ENCODE data around the gene RGS17.
A peak's percentile ranks its signal among the peaks of the same experiment; 100 is the strongest.
"Not testable (repeated sequence)": the region's sequence is repeated elsewhere in the genome, so short reads cannot be mapped to it uniquely, and the experiment has no call there.

RGS17 gene

GRCh38 chr6:153135681-153136080, 4.6 kb upstream of the RGS17 start:
- H3K9ac ChIP-seq (ENCODE audit: low read length), result no peak overlapping the region
- no peak overlapping the region for H3K4me3 ChIP-seq (ENCODE audit: insufficient read depth in 1 of 2, low read depth in 1 of 2, low read length in 2 of 2)
- no peak overlapping the region for H3K27ac ChIP-seq (ENCODE audit: low read length, poor library complexity, severe bottlenecking)
- H3K4me2 ChIP-seq (ENCODE audit: low read length, poor library complexity, severe bottlenecking), result no peak overlapping the region
- no peaks in the 10 kb centered on the region for H3K79me1 ChIP-seq (replicated peaks; ENCODE audit: low read length, poor library complexity, severe bottlenecking)
- no peak overlapping the region for H2BK12ac ChIP-seq (ENCODE audit: low read length in 2 of 2)
- no peak overlapping the region for H3K23ac ChIP-seq (ENCODE audit: low read length in 2 of 2)
- WGBS, result 68% methylated on average over 2 of the region's 2 CpGs
- no peak overlapping the region for H2BK5ac ChIP-seq (ENCODE audit: low read depth, low read length, poor library complexity, severe bottlenecking)
- no peak overlapping the region for H3K18ac ChIP-seq (ENCODE audit: low read depth in 1 of 2, low read length in 2 of 2)
- no peak overlapping the region for H2BK15ac ChIP-seq (ENCODE audit: low read depth, poor library complexity, severe bottlenecking)
- no peaks in the 10 kb centered on the region for H3K36me3 ChIP-seq (ENCODE audit: control insufficient read depth in 1 of 2, insufficient read depth in 2 of 2, low read depth in 1 of 2, low read length in 2 of 2)
- no peaks in the 10 kb centered on the region for H3K9me3 ChIP-seq (ENCODE audit: control insufficient read depth, low read length)
- no peak overlapping the region for H4K91ac ChIP-seq (ENCODE audit: low read length)
- no peak overlapping the region for H4K8ac ChIP-seq (ENCODE audit: low read length)
- no peaks in the 10 kb centered on the region for H3K27me3 ChIP-seq (ENCODE audit: control insufficient read depth in 1 of 2, insufficient read depth in 1 of 2, low read length in 2 of 2)
- no peaks in the 10 kb centered on the region for H3K4me1 ChIP-seq (ENCODE audit: control insufficient read depth, insufficient read depth, low read depth, low read length)
- H2AK5ac ChIP-seq (ENCODE audit: low read length, severe bottlenecking), result no peak overlapping the region
- no peak overlapping the region for H2AFZ ChIP-seq (ENCODE audit: low read depth, low read length)
- H3K14ac ChIP-seq (ENCODE audit: low read length in 2 of 2), result no peak overlapping the region
- no peak for DNase-seq
- no peak overlapping the region for H2BK120ac ChIP-seq (ENCODE audit: low read depth, low read length)
- H3K4ac ChIP-seq (ENCODE audit: low read depth in 1 of 2, low read length in 2 of 2), result no peak overlapping the region

DNA sequence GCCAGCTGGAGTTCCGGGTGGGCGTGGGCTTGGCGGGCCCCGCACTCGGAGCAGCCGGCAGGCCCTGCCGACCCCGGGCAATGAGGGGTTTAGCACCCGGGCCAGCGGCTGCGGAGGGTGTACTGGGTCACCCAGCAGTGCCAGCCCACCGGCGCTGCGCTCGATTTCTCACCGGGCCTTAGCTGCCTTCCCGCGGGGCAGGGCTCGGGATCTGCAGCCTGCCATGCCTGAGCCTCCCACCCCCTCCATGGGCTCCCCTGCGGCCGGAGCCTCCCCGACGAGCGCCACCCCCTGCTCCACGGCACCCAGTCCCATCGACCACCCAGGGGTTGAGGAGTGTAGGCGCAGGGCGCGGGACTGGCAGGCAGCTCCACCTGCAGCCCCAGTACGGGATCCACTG, 2.6 kb upstream of the RGS17 start:
- not testable (repeated sequence) for H2BK12ac ChIP-seq (ENCODE audit: low read length in 2 of 2); H3K9me3 ChIP-seq (ENCODE audit: control insufficient read depth, low read length); H3K36me3 ChIP-seq (ENCODE audit: control insufficient read depth in 1 of 2, insufficient read depth in 2 of 2, low read depth in 1 of 2, low read length in 2 of 2); H3K4me1 ChIP-seq (ENCODE audit: control insufficient read depth, insufficient read depth, low read depth, low read length); H3K4me2 ChIP-seq (ENCODE audit: low read length, poor library complexity, severe bottlenecking); H4K91ac ChIP-seq (ENCODE audit: low read length); DNase-seq; H2BK5ac ChIP-seq (ENCODE audit: low read depth, low read length, poor library complexity, severe bottlenecking); H2AK5ac ChIP-seq (ENCODE audit: low read length, severe bottlenecking); H3K23ac ChIP-seq (ENCODE audit: low read length in 2 of 2); H2AFZ ChIP-seq (ENCODE audit: low read depth, low read length); H3K18ac ChIP-seq (ENCODE audit: low read depth in 1 of 2, low read length in 2 of 2); H3K79me1 ChIP-seq (replicated peaks; ENCODE audit: low read length, poor library complexity, severe bottlenecking); H3K14ac ChIP-seq (ENCODE audit: low read length in 2 of 2); H3K9ac ChIP-seq (ENCODE audit: low read length); H2BK120ac ChIP-seq (ENCODE audit: low read depth, low read length); H4K8ac ChIP-seq (ENCODE audit: low read length); H3K4ac ChIP-seq (ENCODE audit: low read depth in 1 of 2, low read length in 2 of 2); H3K27me3 ChIP-seq (ENCODE audit: control insufficient read depth in 1 of 2, insufficient read depth in 1 of 2, low read length in 2 of 2); H3K4me3 ChIP-seq (ENCODE audit: insufficient read depth in 1 of 2, low read depth in 1 of 2, low read length in 2 of 2); H2BK15ac ChIP-seq (ENCODE audit: low read depth, poor library complexity, severe bottlenecking); H3K27ac ChIP-seq (ENCODE audit: low read length, poor library complexity, severe bottlenecking)
- WGBS, result 98% methylated on average over 24 of the region's 30 CpGs

- Histone ChIP-seq H2BK15ac (ENCODE audit: low read depth, poor library complexity, severe bottlenecking) (no peak overlapping the region), H3K9me3 (ENCODE audit: control insufficient read depth, low read length) (no peaks in the 10 kb centered on the region), H3K4ac (ENCODE audit: low read depth in 1 of 2, low read length in 2 of 2) (peak overlapping the region in 1 of 2 experiments; percentile 95), H2BK120ac (ENCODE audit: low read depth, low read length) (peak overlapping the region; percentile 42), H3K4me3 (ENCODE audit: insufficient read depth in 1 of 2, low read depth in 1 of 2, low read length in 2 of 2) (peak overlapping the region; percentile 89 to 99), H3K14ac (ENCODE audit: low read length in 2 of 2) (peak overlapping the region in 1 of 2 experiments; percentile 99), H2BK5ac (ENCODE audit: low read depth, low read length, poor library complexity, severe bottlenecking) (no peak overlapping the region), H3K23ac (ENCODE audit: low read length in 2 of 2) (peak overlapping the region in 1 of 2 experiments; percentile 94), H3K18ac (ENCODE audit: low read depth in 1 of 2, low read length in 2 of 2) (peak overlapping the region; percentile 94 to 95), H3K4me1 (ENCODE audit: control insufficient read depth, insufficient read depth, low read depth, low read length) (peaks cover 3% of the 10 kb centered on the region), H3K36me3 (ENCODE audit: control insufficient read depth in 1 of 2, insufficient read depth in 2 of 2, low read depth in 1 of 2, low read length in 2 of 2) (no peaks in the 10 kb centered on the region), H3K4me2 (ENCODE audit: low read length, poor library complexity, severe bottlenecking) (peak overlapping the region; percentile 93), H2AK5ac (ENCODE audit: low read length, severe bottlenecking) (no peak overlapping the region), H2BK12ac (ENCODE audit: low read length in 2 of 2) (peak overlapping the region in 1 of 2 experiments; percentile 68), H4K91ac (ENCODE audit: low read length) (peak overlapping the region; percentile 68), H3K79me1 (replicated peaks; ENCODE audit: low read length, poor library complexity, severe bottlenecking) (peaks cover 1% of the 10 kb centered on the region), H3K27me3 (ENCODE audit: control insufficient read depth in 1 of 2, insufficient read depth in 1 of 2, low read length in 2 of 2) (no peaks in the 10 kb centered on the region), H2AFZ (ENCODE audit: low read depth, low read length) (peak overlapping the region; percentile 79), H4K8ac (ENCODE audit: low read length) (peak overlapping the region; percentile 15), H3K9ac (ENCODE audit: low read length) (peak overlapping the region; percentile 89), H3K27ac (ENCODE audit: low read length, poor library complexity, severe bottlenecking) (peak overlapping the region; percentile 55)
- under 1% methylated on average over 48 of the region's 54 CpGs for WGBS
- no peak for DNase-seq
These were observed 506 bp downstream of the RGS17 start for GRCh38 chr6:153130515-153131036.

DNA sequence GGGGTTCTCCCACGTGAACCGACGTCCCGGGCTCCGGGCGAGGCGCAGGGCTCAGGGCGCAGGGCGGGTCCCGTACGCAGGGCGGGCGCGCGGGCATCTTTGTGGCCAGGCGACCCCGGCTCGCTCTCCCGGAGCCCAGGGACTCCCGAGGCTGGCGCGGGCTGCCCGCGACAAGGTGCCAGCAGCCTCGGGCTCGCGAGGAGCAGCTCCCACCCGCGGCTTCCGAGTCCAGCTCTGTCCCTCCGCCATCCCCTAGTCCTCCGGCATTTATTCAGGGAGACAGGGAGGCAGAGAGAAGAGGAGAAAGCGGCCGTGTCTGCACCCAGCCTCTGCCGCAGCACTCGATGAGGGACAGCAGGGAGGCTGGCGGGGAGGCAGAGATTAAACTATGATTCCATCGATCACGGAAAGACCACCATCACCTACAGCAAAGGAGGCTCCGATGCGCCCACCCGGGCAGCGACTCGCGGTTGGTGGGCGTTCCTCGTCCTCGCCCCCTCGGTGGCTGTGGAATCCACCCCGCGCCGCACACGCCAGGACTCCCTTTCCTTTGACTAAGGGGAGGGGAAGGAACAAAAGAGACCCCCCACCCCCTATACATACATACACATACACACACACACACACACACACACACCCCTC, 1.1 kb downstream of the RGS17 start:
- Histone ChIP-seq H3K23ac (ENCODE audit: low read length in 2 of 2) (peak overlapping the region in 1 of 2 experiments; percentile 93), H3K4me1 (ENCODE audit: control insufficient read depth, insufficient read depth, low read depth, low read length) (peaks cover 3% of the 10 kb centered on the region), H3K18ac (ENCODE audit: low read depth in 1 of 2, low read length in 2 of 2) (peak overlapping the region; percentile 94 to 95), H2BK120ac (ENCODE audit: low read depth, low read length) (no peak overlapping the region), H3K9me3 (ENCODE audit: control insufficient read depth, low read length) (no peaks in the 10 kb centered on the region), H3K36me3 (ENCODE audit: control insufficient read depth in 1 of 2, insufficient read depth in 2 of 2, low read depth in 1 of 2, low read length in 2 of 2) (no peaks in the 10 kb centered on the region), H3K9ac (ENCODE audit: low read length) (peak overlapping the region; percentile 89), H3K4me3 (ENCODE audit: insufficient read depth in 1 of 2, low read depth in 1 of 2, low read length in 2 of 2) (peak overlapping the region; percentile 89 to 99), H3K4ac (ENCODE audit: low read depth in 1 of 2, low read length in 2 of 2) (peak overlapping the region in 1 of 2 experiments; percentile 96), H2BK5ac (ENCODE audit: low read depth, low read length, poor library complexity, severe bottlenecking) (no peak overlapping the region), H3K4me2 (ENCODE audit: low read length, poor library complexity, severe bottlenecking) (peak overlapping the region; percentile 93), H3K27me3 (ENCODE audit: control insufficient read depth in 1 of 2, insufficient read depth in 1 of 2, low read length in 2 of 2) (no peaks in the 10 kb centered on the region), H2BK15ac (ENCODE audit: low read depth, poor library complexity, severe bottlenecking) (peak overlapping the region; percentile 4), H2AFZ (ENCODE audit: low read depth, low read length) (peak overlapping the region; percentile 61), H2AK5ac (ENCODE audit: low read length, severe bottlenecking) (no peak overlapping the region), H3K14ac (ENCODE audit: low read length in 2 of 2) (peak overlapping the region in 1 of 2 experiments; percentile 99), H3K27ac (ENCODE audit: low read length, poor library complexity, severe bottlenecking) (peak overlapping the region; percentile 48), H4K8ac (ENCODE audit: low read length) (peak overlapping the region; percentile 8), H4K91ac (ENCODE audit: low read length) (peak overlapping the region; percentile 41), H3K79me1 (replicated peaks; ENCODE audit: low read length, poor library complexity, severe bottlenecking) (peaks cover 1% of the 10 kb centered on the region), H2BK12ac (ENCODE audit: low read length in 2 of 2) (peak overlapping the region; percentile 63 to 86)
- DNase-seq, result peak; percentile 56
- under 1% methylated on average over 36 of the region's 53 CpGs for WGBS

All from mesenchymal stem cell (in vitro differentiated cells and primary cell).